Esophagus muscularis mucosa (tissue), 4 donors: Measurements from ENCODE around the gene FAM156B. TPM values are rescaled to one million over a fixed set of nuclear protein-coding genes. Genes with fewer than 3 reads are reported as not detected.
A peak's percentile ranks its signal among the peaks of the same experiment; 100 is the strongest.
"Not testable (repeated sequence)": the region's sequence is repeated elsewhere in the genome, so short reads cannot be mapped to it uniquely, and the experiment has no call there.

Experiments
- DNase-seq: peaks from one replicate; pipeline ENCODE4 v3.0.0-alpha.2; 2017; ENCODE audit errors: extremely low spot score
- H3K27ac ChIP-seq, 4 donors: fragments of 200-600 bp; sonication (generic); replicated peaks in 1 of 4; 1 replicate in 3 of 4; 2 replicates in 1 of 4; pipeline ENCODE4 v1.5.1; 2016 to 2019; ENCODE audit warnings: mild to moderate bottlenecking in 1 of 4
- H3K27me3 ChIP-seq, 4 donors: fragments of 200-600 bp; sonication (generic); one replicate each; pipeline versions ENCODE4 v1.5.1 to v1.6.0; 2016 to 2019
- H3K36me3 ChIP-seq, 4 donors: fragments of 200-600 bp; sonication (generic); one replicate each; pipeline ENCODE4 v1.5.1; 2016 to 2019
- H3K4me1 ChIP-seq, 4 donors: fragments of 200-600 bp; sonication (generic); one replicate each; pipeline ENCODE4 v1.5.1; 2016 to 2019
- H3K4me3 ChIP-seq, 4 donors: fragments of 200-600 bp; sonication (generic); 1 replicate in 2 of 4; 2 replicates in 2 of 4; pipeline ENCODE4 v1.5.1; 2016 to 2019; ENCODE audit warnings: mild to moderate bottlenecking in 4 of 4, moderate library complexity in 1 of 4
- H3K9me3 ChIP-seq, 4 donors: fragments of 200-600 bp; sonication (generic); 1 replicate in 3 of 4; 2 replicates in 1 of 4; pipeline ENCODE4 v1.5.1; 2016 to 2019
- EP300 ChIP-seq: sonication (generic); formaldehyde crosslinking; IDR thresholded peaks from one replicate; pipeline ENCODE4 v1.6.1; 2017; ENCODE audit warnings: antibody characterized with exemption
- POLR2A ChIP-seq: fragments of 450-650 bp; IDR thresholded peaks from one replicate; pipeline ENCODE4 v1.6.1; 2017; ENCODE audit warnings: antibody characterized with exemption, moderate library complexity, mild to moderate bottlenecking, low read depth
- POLR2AphosphoS5 ChIP-seq, 2 donors: sonication (generic); formaldehyde crosslinking; IDR thresholded peaks; one replicate each; pipeline ENCODE4 v1.6.1; 2017; ENCODE audit warnings: antibody characterized with exemption in 2 of 2
- WGBS: methylation state at CpG from one replicate; pipeline ENCODE4 v1.1.5; 2018; 5-methylcytosine and 5-hydroxymethylcytosine counted together
- intact Hi-C: fragments of 100-400 bp; cut with DNase I; formaldehyde crosslinking; loops from one replicate; pipeline ENCODE4 v1.15.1; 2023
- total RNA-seq, 4 donors: library from RNA; depleted of rRNA; stranded (reverse); fragments of >200 nt; gene quantifications; one replicate each; pipeline versions ENCODE4 v1.1.0 to v1.2.1, GENCODE V29; 2016
- TF ChIP-seq, protein P1 (sequence below), 3 experiments: fragments of 200-600 bp in 2 of 3; fragments of 450-650 bp in 1 of 3; sonication (generic) in 2 of 3; IDR thresholded peaks; one replicate each; pipeline ENCODE4 v1.5.1; 2017 to 2019; ENCODE audit warnings: antibody characterized with exemption in 3 of 3, mild to moderate bottlenecking in 2 of 3, moderate library complexity in 1 of 3

The FAM156B gene
- total RNA-seq, 4 donors from 2014 or later, result 11.9 to 23.4 (median 14.9) TPM

DNA sequence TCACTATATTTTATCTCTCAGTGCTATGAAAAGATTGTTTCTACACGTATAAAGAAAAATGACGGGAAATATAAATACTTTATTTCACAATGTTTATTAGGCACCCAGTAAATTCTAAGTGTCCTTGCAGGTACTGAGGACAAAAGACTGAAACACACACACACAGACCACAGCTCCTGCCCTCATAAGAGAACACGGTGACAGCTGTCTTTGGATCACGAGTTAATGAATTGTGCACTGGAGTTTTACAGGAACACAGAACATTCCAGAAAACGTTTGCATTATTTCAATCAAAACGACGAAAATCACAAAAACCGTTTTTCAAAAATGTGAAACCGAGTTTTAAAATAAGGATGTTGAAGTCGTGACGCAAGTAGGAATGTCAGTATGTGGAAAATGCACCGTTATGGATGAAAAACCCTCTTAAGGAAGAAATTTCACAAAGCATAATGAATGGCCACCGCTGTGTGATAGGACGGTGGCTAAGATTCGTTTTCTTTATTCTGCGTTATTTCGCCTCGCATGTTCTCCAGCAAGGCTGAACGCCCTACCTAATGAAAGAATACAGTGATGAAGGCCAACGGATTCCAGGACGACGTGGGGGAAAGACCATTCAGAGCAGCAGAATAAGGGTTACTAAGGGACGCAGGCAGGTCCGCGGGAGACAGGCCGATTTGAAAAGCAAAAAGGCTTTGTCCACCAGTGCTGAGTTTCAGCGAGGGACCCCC is 37.0 kb downstream of the FAM156B start:
- H3K36me3 ChIP-seq, result no peaks in the 10 kb centered on the region
- H3K9me3 ChIP-seq, result no peaks in the 10 kb centered on the region
- H3K4me3 ChIP-seq, result peak overlapping the region; percentile 59 to 74 (median 66)
- H3K4me1 ChIP-seq, result peaks cover 0 to 6% (median 5%) of the 10 kb centered on the region in 4 donors
- no peaks in the 10 kb centered on the region for H3K27me3 ChIP-seq
- no peak for DNase-seq
- TF ChIP-seq, protein P1, sequence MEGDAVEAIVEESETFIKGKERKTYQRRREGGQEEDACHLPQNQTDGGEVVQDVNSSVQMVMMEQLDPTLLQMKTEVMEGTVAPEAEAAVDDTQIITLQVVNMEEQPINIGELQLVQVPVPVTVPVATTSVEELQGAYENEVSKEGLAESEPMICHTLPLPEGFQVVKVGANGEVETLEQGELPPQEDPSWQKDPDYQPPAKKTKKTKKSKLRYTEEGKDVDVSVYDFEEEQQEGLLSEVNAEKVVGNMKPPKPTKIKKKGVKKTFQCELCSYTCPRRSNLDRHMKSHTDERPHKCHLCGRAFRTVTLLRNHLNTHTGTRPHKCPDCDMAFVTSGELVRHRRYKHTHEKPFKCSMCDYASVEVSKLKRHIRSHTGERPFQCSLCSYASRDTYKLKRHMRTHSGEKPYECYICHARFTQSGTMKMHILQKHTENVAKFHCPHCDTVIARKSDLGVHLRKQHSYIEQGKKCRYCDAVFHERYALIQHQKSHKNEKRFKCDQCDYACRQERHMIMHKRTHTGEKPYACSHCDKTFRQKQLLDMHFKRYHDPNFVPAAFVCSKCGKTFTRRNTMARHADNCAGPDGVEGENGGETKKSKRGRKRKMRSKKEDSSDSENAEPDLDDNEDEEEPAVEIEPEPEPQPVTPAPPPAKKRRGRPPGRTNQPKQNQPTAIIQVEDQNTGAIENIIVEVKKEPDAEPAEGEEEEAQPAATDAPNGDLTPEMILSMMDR (IDR thresholded peaks at IDR 0.05), result no peak
- no peak for TF ChIP-seq POLR2A
- no peak for TF ChIP-seq EP300
- TF ChIP-seq POLR2AphosphoS5 (IDR thresholded peaks at IDR 0.05), result no peak
- peak overlapping the region; percentile 91 to 96 (median 91) for H3K27ac ChIP-seq
- intact Hi-C loops, result no loop called here
- WGBS, result 5% methylated on average over 27 of the region's 27 CpGs

DNA sequence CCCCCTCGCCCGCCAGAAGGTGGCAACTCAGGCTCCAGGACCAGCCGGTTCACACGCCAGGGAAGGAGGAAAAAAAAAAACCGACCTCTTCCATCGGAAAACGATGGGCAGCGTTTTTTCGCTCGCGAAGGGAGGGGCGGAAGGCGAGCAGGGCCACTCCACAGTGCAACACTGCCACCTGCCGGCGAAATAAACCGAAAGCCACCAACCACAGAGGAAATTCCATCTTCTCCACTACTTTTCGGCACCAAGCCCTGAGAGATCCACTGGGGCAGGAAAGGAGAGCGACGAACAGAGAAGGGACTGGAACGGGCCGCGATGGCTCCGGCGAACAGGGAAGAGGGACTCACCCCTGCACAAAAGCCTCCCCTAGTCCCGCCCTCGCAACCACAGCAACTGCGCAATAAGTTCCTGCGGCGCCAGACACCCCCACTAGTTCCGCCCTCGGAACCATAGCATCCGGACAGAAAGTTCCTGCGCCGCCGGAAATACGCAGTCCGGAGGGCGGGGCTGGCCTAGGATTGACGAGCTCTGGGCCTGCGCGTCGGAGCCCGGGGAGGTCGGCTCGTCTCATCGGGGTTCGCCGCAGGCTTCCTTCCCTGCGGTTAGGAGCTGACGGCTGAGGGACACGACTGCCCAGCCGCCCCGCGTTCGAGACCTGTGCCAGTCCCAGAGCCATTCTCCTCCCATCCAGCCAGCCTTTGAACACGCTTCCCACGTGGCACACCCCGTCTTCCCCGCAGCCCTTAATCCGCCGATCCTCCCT is 37.8 kb downstream of the FAM156B start:
- TF ChIP-seq POLR2AphosphoS5 (IDR thresholded peaks at IDR 0.05) (peak; percentile 93), EP300 (no peak), POLR2A (peak; percentile 41)
- TF ChIP-seq, protein P1 (IDR thresholded peaks at IDR 0.05), result peak; percentile 77 to 96 (median 92)
- no peaks in the 10 kb centered on the region for H3K36me3 ChIP-seq
- H3K27me3 ChIP-seq, result no peaks in the 10 kb centered on the region
- peak overlapping the region; percentile 59 to 74 (median 66) for H3K4me3 ChIP-seq
- peak; percentile 93 for DNase-seq
- H3K9me3 ChIP-seq, result no peaks in the 10 kb centered on the region
- H3K27ac ChIP-seq, result peak overlapping the region; percentile 91 to 96 (median 91)
- under 1% methylated on average over 27 of the region's 61 CpGs for WGBS
- peaks cover 0 to 6% (median 5%) of the 10 kb centered on the region in 4 donors for H3K4me1 ChIP-seq
- intact Hi-C loops, result no loop called here

DNA sequence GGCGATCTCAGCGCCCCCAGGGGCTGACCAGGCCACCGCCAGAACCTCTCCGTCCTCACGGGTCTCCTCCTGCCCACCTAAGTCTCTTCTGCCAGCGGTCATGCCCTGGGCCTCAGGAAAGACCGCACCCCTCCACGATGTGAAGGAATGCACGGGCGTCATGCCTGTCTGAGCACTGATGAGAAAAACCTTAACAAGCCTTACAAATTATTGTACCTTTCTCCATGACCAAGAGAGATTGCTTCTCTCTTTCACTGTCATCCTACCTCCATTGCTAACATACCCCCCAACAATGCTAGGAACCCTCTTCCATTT is 38.3 kb downstream of the FAM156B start:
- H3K4me1 ChIP-seq, H3K36me3 ChIP-seq, H3K9me3 ChIP-seq, intact Hi-C loops, H3K27me3 ChIP-seq, DNase-seq: not testable (repeated sequence)
- WGBS, result 4% methylated on average over 9 of the region's 10 CpGs
- peak overlapping the region; percentile 59 to 74 (median 66) for H3K4me3 ChIP-seq
- H3K27ac ChIP-seq, result peak overlapping the region; percentile 91 to 96 (median 91)

DNA sequence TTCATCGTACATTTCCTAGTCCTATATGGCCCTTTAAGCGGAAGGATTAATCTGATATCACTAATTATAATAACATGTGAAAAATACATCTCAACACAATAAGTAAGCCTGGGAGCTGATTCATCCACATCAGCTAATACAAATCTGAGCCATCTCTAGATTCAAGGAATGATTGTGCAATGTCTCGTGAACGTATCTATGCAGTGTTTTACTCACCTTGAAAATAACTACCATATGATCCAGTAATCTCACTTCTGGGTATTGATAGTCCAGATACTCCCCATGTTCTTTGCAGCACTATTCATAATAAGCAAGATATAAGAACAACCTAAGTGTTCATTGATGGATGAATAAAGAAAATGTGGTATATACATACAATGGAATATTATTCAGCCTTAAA is 43.6 kb downstream of the FAM156B start:
- H3K4me3 ChIP-seq, H3K27ac ChIP-seq, intact Hi-C loops, DNase-seq, H3K4me1 ChIP-seq, H3K36me3 ChIP-seq, H3K27me3 ChIP-seq, H3K9me3 ChIP-seq: not testable (repeated sequence)
- WGBS, result no CpG with 5 or more reads among the region's 4 CpGs

DNA sequence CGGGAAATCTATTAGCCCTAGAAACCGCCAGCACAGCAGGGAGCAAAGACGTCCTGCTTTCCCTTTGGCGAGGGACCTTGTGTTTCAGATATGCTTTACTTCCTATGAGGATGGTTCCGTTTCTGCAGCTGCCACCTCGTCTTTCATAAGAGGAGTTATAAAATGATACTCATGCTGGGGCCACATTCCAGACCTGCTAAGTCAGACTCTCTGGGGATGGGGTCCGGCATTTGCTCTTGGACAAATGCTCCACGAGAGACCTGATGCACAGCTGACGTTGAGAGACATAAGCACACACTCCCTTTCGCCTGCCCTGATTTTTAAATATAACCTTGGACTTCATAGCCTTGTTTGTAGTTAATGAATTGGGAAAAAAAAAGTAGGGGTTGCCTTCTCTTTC is 44.6 kb downstream of the FAM156B start:
- H3K27me3 ChIP-seq, DNase-seq, H3K36me3 ChIP-seq, H3K9me3 ChIP-seq, H3K27ac ChIP-seq, H3K4me3 ChIP-seq, H3K4me1 ChIP-seq, intact Hi-C loops: not testable (repeated sequence)
- WGBS, result no CpG with 5 or more reads among the region's 10 CpGs

DNA sequence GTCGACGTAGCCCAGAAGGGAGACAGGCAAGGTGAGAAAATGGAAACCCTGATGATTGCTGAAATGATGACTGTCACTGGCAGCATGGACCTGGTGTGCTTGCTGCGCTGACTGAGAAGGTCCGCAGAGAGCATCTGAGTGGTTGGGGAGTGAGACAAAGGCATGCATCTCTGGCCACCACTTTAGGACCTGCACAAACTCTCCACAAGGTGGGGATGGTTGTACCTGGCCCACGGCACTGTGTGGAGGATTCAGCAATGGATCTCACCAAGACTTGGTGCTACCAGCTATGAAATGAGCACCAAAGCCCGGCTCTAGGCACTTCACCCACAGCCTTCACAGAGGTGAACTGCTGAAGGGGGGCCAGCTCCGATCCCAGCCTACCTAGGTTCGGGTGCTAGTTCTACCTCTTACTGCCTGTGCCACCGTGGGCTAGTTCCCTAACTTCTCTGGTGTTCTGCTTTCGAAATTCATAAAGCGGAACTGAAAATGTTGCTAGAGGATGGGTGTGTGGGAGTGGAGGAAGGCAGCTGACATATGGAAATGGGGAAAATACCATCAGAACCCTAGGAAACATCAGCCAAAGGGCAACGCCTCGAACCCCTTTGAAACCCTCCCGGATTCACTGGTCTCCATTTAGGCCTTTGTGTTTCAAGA is 48.8 kb downstream of the FAM156B start:
- DNase-seq, H3K9me3 ChIP-seq, H3K27ac ChIP-seq, intact Hi-C loops, H3K4me1 ChIP-seq, H3K27me3 ChIP-seq, H3K36me3 ChIP-seq, H3K4me3 ChIP-seq: not testable (repeated sequence)
- no CpG with 5 or more reads among the region's 14 CpGs for WGBS

DNA sequence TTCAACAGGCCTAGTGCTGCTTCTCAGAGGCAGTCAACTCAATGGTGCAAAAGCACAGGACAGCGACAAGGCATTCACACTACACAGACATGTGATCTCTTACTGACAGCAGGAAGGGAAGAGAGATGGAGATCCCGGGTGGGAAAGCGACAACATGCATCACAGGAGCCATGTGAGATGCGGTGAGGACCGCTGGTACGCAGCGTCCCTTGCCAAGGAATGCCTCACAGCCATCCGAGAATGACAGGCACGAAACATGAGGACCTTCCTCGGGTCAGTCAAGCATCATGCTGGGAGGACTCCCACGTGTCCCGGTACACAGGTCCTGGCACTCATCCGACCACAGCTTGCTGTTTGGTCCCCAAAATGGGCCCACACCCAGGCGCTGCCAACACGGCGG is 50.4 kb downstream of the FAM156B start:
- H3K4me1 ChIP-seq, intact Hi-C loops, H3K36me3 ChIP-seq, H3K27ac ChIP-seq, H3K9me3 ChIP-seq, H3K27me3 ChIP-seq, H3K4me3 ChIP-seq, DNase-seq: not testable (repeated sequence)
- WGBS, result no CpG with 5 or more reads among the region's 16 CpGs

DNA sequence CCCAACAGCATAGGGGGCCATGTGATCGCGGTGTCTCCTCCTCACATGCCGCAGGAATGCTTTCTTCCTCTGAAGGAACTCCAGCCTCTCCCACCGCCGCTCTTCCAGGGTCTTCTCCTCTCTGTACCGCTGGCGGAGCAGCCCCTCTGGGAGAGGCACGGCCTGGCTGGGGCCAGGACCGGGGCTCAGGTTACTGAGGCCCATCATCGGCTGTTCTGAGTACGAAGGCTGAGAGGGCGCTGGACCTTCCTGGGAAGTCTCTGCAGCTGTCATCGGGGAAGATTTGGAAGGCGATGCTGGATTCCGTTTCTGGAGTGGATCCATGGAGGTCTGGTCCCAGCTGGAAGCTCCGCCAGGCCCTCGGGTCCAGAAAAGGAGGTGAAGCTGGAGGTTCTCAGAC is 51.1 kb downstream of the FAM156B start:
- H3K27ac ChIP-seq, H3K36me3 ChIP-seq, H3K27me3 ChIP-seq, intact Hi-C loops, H3K4me1 ChIP-seq, H3K4me3 ChIP-seq, H3K9me3 ChIP-seq, DNase-seq: not testable (repeated sequence)
- no CpG with 5 or more reads among the region's 17 CpGs for WGBS

DNA sequence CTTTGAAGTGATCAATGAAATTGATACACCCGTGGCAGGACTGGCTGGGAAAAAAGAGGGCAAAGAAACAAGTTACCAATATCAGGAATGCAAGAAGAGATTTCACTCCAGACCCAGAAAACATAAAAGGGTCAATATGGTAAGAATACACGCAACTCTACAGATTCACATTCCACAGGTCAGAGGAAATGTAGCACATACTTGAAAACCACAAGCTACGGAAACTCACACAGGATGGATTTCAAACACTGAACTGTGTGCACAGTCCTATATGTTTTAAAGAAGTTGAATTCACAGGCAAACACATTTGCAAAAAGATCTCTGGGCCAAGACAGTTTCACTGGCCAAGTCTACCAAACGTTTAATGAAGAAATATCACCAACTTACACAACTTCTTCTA is 52.2 kb downstream of the FAM156B start:
- not testable (repeated sequence) for H3K9me3 ChIP-seq
- no CpG with 5 or more reads among the region's 4 CpGs for WGBS

DNA sequence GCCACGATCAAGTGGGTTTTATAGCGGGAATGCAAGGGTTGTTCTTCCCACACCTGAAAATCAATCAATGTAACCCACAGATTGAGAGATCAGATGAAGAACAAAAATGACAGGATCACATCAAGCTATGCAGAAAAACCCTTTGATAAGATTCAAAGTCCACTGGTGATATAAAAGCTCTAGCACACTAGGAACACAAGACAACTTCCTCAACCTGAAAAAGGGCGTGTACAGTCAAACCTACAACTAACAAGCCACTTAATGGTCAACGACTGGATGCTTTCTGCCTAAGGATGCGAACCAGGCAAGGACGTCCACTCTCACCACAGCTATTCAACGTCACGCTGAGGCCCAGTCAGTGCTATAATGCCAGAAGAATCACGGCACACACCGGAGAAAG is 52.8 kb downstream of the FAM156B start:
- H3K4me3 ChIP-seq, H3K36me3 ChIP-seq, H3K9me3 ChIP-seq, intact Hi-C loops, H3K4me1 ChIP-seq, H3K27ac ChIP-seq, DNase-seq, H3K27me3 ChIP-seq: not testable (repeated sequence)
- WGBS, result no CpG with 5 or more reads among the region's 10 CpGs

More for the DNA sequence above, 52.2 kb downstream of the FAM156B start:
- H3K4me1 ChIP-seq, H3K36me3 ChIP-seq, H3K27ac ChIP-seq, H3K4me3 ChIP-seq, H3K27me3 ChIP-seq, intact Hi-C loops, DNase-seq: not testable (repeated sequence)
